ENCODE data around the gene FHL5. TPM values are rescaled to one million over a fixed set of nuclear protein-coding genes. Genes with fewer than 3 reads are reported as not detected.

The FHL5 gene
- total RNA-seq, 2 donors from 2014 or later = 0.35 to 13.8 TPM

GRCh38 chr6:96576221-96576620 is 13.3 kb downstream of the FHL5 start:
- no peak for DNase-seq (ENCODE audit: low spot score)
- Histone ChIP-seq H3K4me3 (no peak overlapping the region), H3K9me3 (peaks cover 0 to 4% of the 10 kb centered on the region in 2 donors), H3K27ac (no peak overlapping the region), H3K27me3 (no peaks in the 10 kb centered on the region), H3K36me3 (no peaks in the 10 kb centered on the region), H3K4me1 (no peaks in the 10 kb centered on the region)
- TF ChIP-seq CTCF (IDR thresholded peaks at IDR 0.05) = no peak

- H3K4me1 ChIP-seq = no peaks in the 10 kb centered on the region
- H3K4me3 ChIP-seq = no peak overlapping the region
- no peak for TF ChIP-seq CTCF (IDR thresholded peaks at IDR 0.05)
- no peaks in the 10 kb centered on the region for H3K36me3 ChIP-seq
- no peaks in the 10 kb centered on the region for H3K9me3 ChIP-seq
- H3K27ac ChIP-seq = no peak overlapping the region
- no peaks in the 10 kb centered on the region for H3K27me3 ChIP-seq
- DNase-seq (ENCODE audit: low spot score) = no peak
These were observed 19.1 kb downstream of the FHL5 start for GRCh38 chr6:96582021-96582420.

GRCh38 chr6:96582436-96582835 is 19.5 kb downstream of the FHL5 start:
- H3K27me3 ChIP-seq = no peaks in the 10 kb centered on the region
- no peak for TF ChIP-seq CTCF (IDR thresholded peaks at IDR 0.05)
- H3K9me3 ChIP-seq = no peaks in the 10 kb centered on the region
- no peaks in the 10 kb centered on the region for H3K4me1 ChIP-seq
- H3K4me3 ChIP-seq = no peak overlapping the region
- no peak overlapping the region for H3K27ac ChIP-seq
- H3K36me3 ChIP-seq = no peaks in the 10 kb centered on the region
- no peak for DNase-seq (ENCODE audit: low spot score)

GRCh38 chr6:96604420-96604819 is 41.5 kb downstream of the FHL5 start:
- no peaks in the 10 kb centered on the region for H3K36me3 ChIP-seq
- H3K27me3 ChIP-seq = no peaks in the 10 kb centered on the region
- no peaks in the 10 kb centered on the region for H3K9me3 ChIP-seq
- no peak overlapping the region for H3K4me3 ChIP-seq
- no peaks in the 10 kb centered on the region for H3K4me1 ChIP-seq
- H3K27ac ChIP-seq = no peak overlapping the region
- no peak for DNase-seq (ENCODE audit: low spot score)
- TF ChIP-seq CTCF (IDR thresholded peaks at IDR 0.05) = no peak

- Histone ChIP-seq H3K27ac (no peak overlapping the region), H3K4me3 (no peak overlapping the region)
These were observed 45.1 kb downstream of the FHL5 start for GRCh38 chr6:96608074-96608473.

More at GRCh38 chr6:96608074-96608473, 45.1 kb downstream of the FHL5 start:
- no peaks in the 10 kb centered on the region for H3K36me3 ChIP-seq
- DNase-seq (ENCODE audit: low spot score) = no peak
- no peaks in the 10 kb centered on the region for H3K9me3 ChIP-seq
- no peaks in the 10 kb centered on the region for H3K4me1 ChIP-seq
- H3K27me3 ChIP-seq = no peaks in the 10 kb centered on the region
- no peak for TF ChIP-seq CTCF (IDR thresholded peaks at IDR 0.05)

Measured in right atrium auricular region (tissue), 2 donors.